ENCODE measurements around the gene WDR59. TPM values are rescaled to one million over a fixed set of nuclear protein-coding genes. Genes with fewer than 3 reads are reported as not detected.

WDR59 gene
- total and polyA plus RNA-seq, 2 donors (not counting 3 experiments of a cell fraction or from before 2014, with no cell fraction given), result 51.1 to 60.0 TPM

DNA sequence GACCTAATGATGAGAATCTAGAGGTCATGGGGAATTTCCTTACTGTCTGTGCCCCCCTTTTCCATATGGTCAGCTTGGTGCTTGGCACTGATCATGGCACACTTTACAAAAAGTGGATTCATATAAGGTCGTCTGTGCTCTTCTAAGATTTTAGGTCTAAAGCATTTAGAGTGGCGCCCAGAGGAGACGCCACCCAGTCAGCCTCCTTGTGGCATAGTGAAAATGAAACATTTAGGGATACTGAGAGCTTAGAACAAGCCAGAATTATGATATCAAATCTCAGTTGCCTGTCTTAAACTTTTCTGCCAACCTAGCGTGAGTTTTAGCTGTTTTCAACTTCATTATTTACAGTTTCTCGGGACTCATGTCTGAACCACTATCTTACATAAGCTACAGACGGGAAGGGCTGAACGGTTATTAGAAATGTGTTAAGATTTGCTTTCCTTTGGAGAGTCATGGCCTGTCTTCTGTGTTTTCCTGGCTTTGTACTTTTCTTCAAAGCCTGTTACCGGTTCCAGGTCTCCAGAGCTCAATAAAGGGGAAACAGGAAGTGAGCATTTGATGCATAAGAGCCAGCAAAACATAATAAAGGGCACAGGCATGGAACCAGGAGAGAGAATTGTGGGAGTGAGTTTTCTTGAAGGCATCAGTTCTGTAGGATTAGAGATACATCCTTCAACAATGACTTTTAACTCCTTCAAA lies 27.6 kb upstream of the WDR59 start:
- Histone ChIP-seq H3K4me3 (replicated peaks in 1 of 3; ENCODE audit: insufficient read depth in 1 of 3, low read depth in 1 of 3, low read length in 3 of 3) (peak overlapping the region in 1 of 3 experiments; percentile 34), H3K4me2 (ENCODE audit: insufficient read depth, low read length) (peak overlapping the region; percentile 96), H3K27ac (ENCODE audit: insufficient read depth, low read depth, low read length) (peak overlapping the region; percentile 92), H2AFZ (ENCODE audit: low read depth, low read length) (peak overlapping the region; percentile 39), H3K9me1 (replicated peaks; ENCODE audit: control insufficient read depth, extremely low read depth, insufficient read depth, low read length) (no peaks in the 10 kb centered on the region), H3K9me3 (replicated peaks; ENCODE audit: control insufficient read depth, insufficient read depth, low read length) (no peaks in the 10 kb centered on the region), H3K4me1 (ENCODE audit: control insufficient read depth, extremely low read depth, insufficient read depth, low read length) (peaks cover 35% of the 10 kb centered on the region), H3K27me3 (ENCODE audit: control insufficient read depth in 2 of 2, insufficient read depth in 2 of 2, low read length in 2 of 2) (no peaks in the 10 kb centered on the region), H4K20me1 (replicated peaks; ENCODE audit: control insufficient read depth, extremely low read depth, insufficient read depth, low read length) (no peaks in the 10 kb centered on the region), H3K36me3 (ENCODE audit: control insufficient read depth in 2 of 2, extremely low read depth in 1 of 2, insufficient read depth in 2 of 2, low read length in 2 of 2) (no peaks in the 10 kb centered on the region), H3K9ac (replicated peaks; ENCODE audit: extremely low read depth, insufficient read depth, low read length) (peak overlapping the region; percentile 69), H3K79me2 (ENCODE audit: control insufficient read depth, insufficient read depth, low read length) (peaks cover 60% of the 10 kb centered on the region)
- CTCF ChIA-PET, result interaction anchor here (0.8 to 3.9 kb wide), 9 partner anchors 10 to 186 kb away, joined by 3 to 39 read pairs (median 7); partner anchors contain the start of gene ZNRF1
- POLR2A ChIA-PET, result interaction anchor here (1.2 kb wide), 1 partner anchor 28 kb away, joined by 3 read pairs; the partner anchor contains the start of gene WDR59
- BruUV-seq (replicated peaks), result TSS peak; percentile 85
- DNase-seq (ENCODE audit: low read depth, low spot score) (peak; percentile 93), FAIRE-seq (peak; percentile 95)
- intact Hi-C loops (cut with micrococcal nuclease) (loop anchor here (1.0 to 2.0 kb wide), 4 partner anchors 12 to 75 kb away; partner anchors contain the start of gene WDR59), dilution Hi-C loops (cut with MboI; ENCODE audit: extremely low pct_ligation_motif_present, low sequenced_read_pairs) (no loop called here)
- TF ChIP-seq EZH2 (IDR thresholded peaks at IDR 0.05; ENCODE audit: borderline replicate concordance, low read depth, low read length, severe bottlenecking) (no peak), POLR2A (IDR thresholded peaks at IDR 0.05; ENCODE audit: low read depth, low read length) (no peak), JUN (IDR thresholded peaks at IDR 0.05; ENCODE audit: borderline replicate concordance, insufficient read depth, insufficient read length, low read depth) (peak; percentile 21), FOS (IDR thresholded peaks at IDR 0.05; ENCODE audit: borderline replicate concordance, insufficient read depth, low read length) (peak; percentile 50), POLR2AphosphoS5 (IDR thresholded peaks at IDR 0.05; ENCODE audit: insufficient read depth, low read depth, low read length) (peak; percentile 49)
